Measurements from ENCODE around the gene DQX1.
A peak's percentile ranks its signal among the peaks of the same experiment; 100 is the strongest.

The DQX1 gene

DNA sequence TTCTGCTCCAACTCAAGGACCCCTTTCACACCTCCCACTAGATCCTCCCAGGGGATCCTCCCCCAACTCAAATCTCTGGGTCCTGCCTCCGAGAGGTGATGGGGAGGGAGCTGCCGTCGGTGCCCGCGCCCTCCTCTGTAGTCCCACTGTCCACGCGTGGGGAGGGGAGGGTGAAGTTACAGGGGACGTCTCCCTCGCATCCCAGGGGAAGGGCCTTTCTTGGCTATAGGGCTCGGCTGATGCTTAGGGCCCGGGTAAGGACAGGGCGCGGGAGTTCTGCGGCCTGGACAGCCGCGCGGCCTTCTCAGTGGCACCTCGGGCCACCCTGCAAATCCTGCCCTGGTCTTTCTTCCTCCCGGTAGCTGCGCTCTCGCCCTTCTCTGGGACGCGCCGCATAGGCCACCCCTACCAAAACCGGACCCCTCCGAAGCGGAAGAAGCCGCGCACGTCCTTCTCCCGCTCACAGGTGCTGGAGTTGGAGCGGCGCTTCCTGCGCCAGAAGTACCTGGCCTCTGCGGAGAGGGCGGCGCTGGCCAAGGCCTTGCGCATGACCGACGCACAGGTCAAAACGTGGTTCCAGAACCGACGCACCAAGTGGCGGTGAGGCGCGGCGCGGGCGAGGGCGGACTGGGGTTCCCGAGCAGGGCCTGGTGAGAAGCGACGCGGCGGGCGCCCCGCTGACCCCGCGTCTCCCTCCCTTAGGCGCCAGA, 10.6 kb downstream of the DQX1 start:
- H3K4me3 ChIP-seq (ENCODE audit: low read length): no peak overlapping the region
- no peak for DNase-seq (ENCODE audit: low read depth, low spot score)

GRCh38 chr2:74514368-74515270, 11.4 kb downstream of the DQX1 start, which contains the start of gene TLX2:
TSS of gene TLX2 (plus strand) at chr2:74514450. CDS start at chr2:74514807, 357 bp downstream.
- H3K4me3 ChIP-seq (ENCODE audit: low read length): peak within 1 kb of the TSS; percentile 60

DNA sequence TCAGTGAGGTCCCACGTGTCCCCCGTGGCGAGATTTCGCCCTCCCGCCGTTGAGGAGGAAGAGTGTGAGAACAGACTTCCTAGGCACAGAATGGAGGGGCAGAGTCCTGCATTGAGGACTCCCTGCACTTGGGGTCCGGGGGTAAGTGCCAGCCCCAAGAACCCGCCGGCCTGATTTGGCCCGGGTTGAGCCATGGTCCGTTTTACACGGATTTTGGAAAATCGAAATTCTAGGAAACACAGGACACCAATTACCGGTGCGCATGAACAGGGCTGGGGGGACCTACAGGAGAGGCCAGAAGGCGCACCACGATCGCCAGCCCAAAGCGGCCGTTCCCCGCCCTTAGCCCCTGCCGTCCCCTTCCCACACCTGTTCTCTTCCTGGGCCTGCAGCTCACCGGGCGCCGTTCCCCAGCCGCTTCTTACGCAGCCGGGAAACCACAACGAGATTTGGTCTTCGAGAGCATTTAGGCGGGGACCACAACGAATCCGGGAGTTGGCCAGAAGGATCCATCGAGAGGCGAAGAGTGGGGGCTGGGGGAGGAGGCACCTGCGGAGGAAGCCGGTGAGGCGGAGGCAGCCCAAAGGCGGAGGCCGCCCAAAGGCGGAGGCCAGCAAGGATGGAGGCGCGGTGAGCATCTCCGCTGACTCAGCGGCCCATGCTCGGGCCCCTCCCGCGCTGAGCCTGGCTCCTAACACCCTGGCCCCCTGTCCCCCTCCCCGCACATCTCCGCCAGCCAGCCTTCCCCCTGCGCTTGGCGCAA, 12.2 kb downstream of the DQX1 start:
- H3K4me3 ChIP-seq (ENCODE audit: low read length): peak overlapping the region; percentile 60
- peak; percentile 79 for DNase-seq (ENCODE audit: low read depth, low spot score)

More at GRCh38 chr2:74514368-74515270, 11.4 kb downstream of the DQX1 start, which contains the start of gene TLX2:
- DNase-seq (ENCODE audit: low read depth, low spot score): no peak

GRCh38 chr2:74512744-74513604, 13.1 kb downstream of the DQX1 start:
- DNase-seq (ENCODE audit: low read depth, low spot score): no peak
- H3K4me3 ChIP-seq (ENCODE audit: low read length): peak overlapping the region; percentile 60

GRCh38 chr2:74511104-74511989, 14.7 kb downstream of the DQX1 start:
- no peak for DNase-seq (ENCODE audit: low read depth, low spot score)

DNA sequence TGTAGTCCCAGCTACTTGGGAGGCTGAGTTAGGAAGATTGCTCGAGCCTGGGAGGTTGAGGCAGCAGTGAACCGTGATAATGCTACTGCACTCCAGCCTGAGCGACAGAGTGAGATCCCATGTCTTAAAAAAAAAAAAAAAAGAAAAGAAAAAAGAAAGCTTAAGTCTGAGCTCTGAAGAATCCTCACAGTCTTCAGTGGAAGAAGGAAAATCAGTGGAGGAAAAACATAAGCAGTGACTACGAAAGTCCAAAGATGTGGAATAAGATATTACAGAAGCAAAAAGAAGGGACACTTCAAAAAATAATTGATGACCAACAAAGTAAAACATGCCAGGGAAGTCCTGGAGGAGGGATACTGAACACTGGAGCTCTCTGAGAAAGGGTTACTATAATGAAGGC, 15.8 kb downstream of the DQX1 start:
- no peak overlapping the region for H3K4me3 ChIP-seq (ENCODE audit: low read length)
- DNase-seq (ENCODE audit: low read depth, low spot score): no peak

More at GRCh38 chr2:74511104-74511989, 14.7 kb downstream of the DQX1 start:
- no peak overlapping the region for H3K4me3 ChIP-seq (ENCODE audit: low read length)

- peak overlapping the region; percentile 90 for H3K4me3 ChIP-seq (ENCODE audit: low read length)
- DNase-seq (ENCODE audit: low read depth, low spot score): no peak
Measured at GRCh38 chr2:74507926-74508520, 18.0 kb downstream of the DQX1 start.

GRCh38 chr2:74507145-74507925, 18.7 kb downstream of the DQX1 start, which contains the start of gene PCGF1:
TSS of gene PCGF1 (minus strand) at chr2:74507695. CDS start at chr2:74507668, 27 bp downstream.
- H3K4me3 ChIP-seq (ENCODE audit: low read length): peak within 1 kb of the TSS; percentile 90
- peak; percentile 98 for DNase-seq (ENCODE audit: low read depth, low spot score)

- no peak overlapping the region for H3K4me3 ChIP-seq (ENCODE audit: low read length)
- DNase-seq (ENCODE audit: low read depth, low spot score): no peak
Measured at GRCh38 chr2:74505448-74506246, 20.4 kb downstream of the DQX1 start.

GRCh38 chr2:74504591-74504990, 21.4 kb downstream of the DQX1 start:
- no peak overlapping the region for H3K4me3 ChIP-seq (ENCODE audit: low read length)
- no peak for DNase-seq (ENCODE audit: low read depth, low spot score)

GRCh38 chr2:74503506-74504475, 22.2 kb downstream of the DQX1 start:
- no peak for DNase-seq (ENCODE audit: low read depth, low spot score)
- no peak overlapping the region for H3K4me3 ChIP-seq (ENCODE audit: low read length)

DNA sequence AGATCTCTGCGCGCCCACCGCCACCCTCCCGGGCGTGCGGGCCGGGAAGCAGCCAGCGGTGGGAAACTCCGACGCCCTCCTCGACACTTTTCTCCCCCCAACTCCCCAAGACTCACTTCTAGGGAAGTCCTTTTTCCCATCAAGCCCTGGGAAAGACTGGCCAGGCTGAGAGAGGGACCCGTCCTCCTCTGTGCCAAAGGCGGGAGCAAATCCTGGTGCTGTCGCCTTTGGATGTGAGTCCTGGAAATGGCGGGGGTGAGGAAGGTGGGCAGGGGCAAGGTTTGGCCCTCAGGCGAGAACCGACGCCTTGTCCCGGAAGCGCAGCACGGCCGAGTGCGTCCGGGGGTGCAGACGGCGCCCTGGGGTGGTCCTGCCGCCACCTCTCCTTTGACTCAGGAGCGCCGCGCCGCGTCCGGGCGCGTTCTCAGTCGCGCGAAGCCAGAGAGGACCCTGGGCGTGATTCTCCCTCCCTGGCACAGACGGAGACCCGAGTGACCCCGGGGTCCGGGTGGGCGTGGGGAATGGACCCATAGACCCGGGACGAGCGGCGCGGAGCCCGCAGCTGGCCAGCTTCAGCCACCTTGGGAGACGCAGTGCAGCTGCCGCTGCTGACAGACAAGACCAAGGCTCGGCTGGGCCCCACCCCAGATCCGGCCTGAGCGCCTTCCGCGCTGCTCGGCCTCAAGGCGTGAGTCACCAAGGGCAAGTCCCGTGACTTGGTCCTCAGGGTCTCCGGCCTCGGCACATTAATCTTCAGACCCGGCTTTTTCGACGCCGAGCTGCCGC, 23.1 kb downstream of the DQX1 start:
- DNase-seq (ENCODE audit: low read depth, low spot score): no peak
- H3K4me3 ChIP-seq (ENCODE audit: low read length): no peak overlapping the region

GRCh38 chr2:74502147-74502719, 23.8 kb downstream of the DQX1 start:
- DNase-seq (ENCODE audit: low read depth, low spot score): no peak
- no peak overlapping the region for H3K4me3 ChIP-seq (ENCODE audit: low read length)
